NCI-H1417 (cell line): ENCODE data around the gene LLGL2.
"Not testable (repeated sequence)": the region's sequence is repeated elsewhere in the genome, so short reads cannot be mapped to it uniquely, and the experiment has no call there.

Source experiments
- DNase-seq, 3 experiments: peaks; one replicate each; lab custom pipeline; 2025; lab: John Stamatoyannopoulos, UW

LLGL2 gene

DNA sequence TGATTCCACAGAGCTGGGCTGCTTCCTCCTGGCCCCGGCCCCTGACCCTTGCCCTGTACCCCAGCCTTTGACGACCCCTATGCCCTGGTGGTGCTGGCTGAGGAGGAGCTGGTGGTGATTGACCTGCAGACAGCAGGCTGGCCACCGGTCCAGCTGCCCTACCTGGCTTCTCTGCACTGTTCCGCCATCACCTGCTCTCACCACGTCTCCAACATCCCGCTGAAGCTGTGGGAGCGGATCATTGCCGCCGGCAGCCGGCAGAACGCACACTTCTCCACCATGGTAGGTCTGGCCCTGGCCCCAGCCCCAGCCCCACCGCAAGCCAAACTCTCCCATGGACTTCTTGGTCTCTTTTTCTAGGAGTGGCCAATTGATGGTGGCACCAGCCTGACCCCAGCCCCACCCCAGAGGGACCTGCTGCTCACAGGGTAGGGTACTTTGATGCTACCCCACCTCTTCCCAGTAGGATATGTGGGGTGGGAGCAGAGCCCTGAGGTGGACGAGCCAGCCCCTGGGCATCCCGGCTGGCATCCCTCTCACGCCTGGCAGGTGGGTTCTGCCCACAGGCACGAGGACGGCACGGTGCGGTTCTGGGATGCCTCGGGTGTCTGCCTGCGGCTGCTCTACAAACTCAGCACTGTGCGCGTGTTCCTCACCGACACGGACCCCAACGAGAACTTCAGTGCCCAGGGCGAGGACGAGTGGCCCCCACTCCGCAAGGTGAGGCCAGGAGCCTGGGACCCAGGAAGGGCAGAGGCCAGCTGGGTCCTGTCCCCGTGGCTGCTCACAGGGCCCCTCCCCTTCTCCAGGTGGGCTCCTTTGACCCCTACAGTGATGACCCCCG, 43.1 kb downstream of the LLGL2 start:
- no peak for DNase-seq

DNA sequence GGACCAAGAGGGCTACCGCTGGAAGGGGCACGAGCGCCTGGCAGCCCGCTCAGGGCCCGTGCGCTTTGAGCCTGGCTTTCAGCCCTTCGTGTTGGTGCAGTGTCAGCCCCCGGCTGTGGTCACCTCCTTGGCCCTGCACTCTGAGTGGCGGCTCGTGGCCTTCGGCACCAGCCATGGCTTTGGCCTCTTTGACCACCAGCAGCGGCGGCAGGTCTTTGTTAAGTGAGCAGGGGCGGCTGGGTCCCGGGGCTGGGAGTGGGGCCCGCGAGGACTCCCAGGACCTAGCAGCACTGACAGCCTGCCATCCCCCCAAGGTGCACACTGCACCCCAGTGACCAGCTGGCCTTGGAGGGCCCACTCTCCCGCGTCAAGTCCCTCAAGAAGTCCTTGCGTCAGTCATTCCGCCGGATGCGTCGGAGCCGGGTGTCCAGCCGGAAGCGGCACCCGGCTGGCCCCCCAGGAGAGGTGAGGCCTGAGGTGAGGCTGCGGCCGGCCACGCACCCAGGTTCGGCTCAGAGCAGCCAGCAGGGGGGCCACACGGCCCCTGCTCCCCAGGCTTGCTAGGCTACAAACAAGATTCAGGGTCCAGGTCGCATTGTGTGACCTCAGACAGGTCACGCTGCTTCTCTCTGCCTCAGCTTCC, 44.7 kb downstream of the LLGL2 start:
- no peak for DNase-seq

- DNase-seq: no peak
Observed at GRCh38 chr17:75570772-75571171, 45.3 kb downstream of the LLGL2 start.

GRCh38 chr17:75571197-75571884, 45.8 kb downstream of the LLGL2 start:
- no peak for DNase-seq

- DNase-seq: no peak
Observed at GRCh38 chr17:75571885-75572215, 46.4 kb downstream of the LLGL2 start.

DNA sequence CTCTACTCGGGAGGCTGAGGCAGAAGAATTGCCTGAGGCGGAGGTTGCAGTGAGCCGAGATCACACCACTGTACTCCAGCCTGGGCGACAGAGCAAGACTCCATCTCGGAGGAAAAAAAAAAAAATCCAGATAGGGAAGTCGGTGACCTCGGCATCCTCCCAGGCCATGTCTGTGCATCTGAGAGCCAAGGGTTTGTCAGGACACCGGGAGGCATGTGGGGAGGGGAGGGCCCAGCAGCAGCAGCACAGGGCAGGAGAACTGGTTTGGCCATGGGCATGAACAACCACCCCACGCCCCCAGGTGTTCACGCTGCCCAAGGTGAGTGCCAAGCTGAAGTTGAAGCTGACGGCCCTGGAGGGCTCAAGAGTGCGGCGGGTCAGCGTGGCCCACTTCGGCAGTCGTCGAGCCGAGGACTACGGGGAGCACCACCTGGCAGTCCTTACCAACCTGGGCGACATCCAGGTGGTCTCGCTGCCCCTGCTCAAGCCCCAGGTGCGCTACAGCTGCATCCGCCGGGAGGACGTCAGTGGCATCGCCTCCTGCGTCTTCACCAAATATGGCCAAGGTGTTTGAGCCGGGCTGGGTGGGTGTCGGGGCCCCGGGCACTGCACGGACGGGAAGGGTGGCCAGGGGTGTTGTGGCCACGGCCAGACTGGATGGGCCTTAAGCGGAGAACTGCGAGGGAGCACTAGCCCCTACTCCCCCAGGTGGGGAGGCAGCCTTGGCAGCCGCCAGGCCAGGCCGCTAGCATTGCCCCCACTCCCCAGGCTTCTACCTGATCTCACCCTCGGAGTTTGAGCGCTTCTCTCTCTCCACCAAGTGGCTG, 47.4 kb downstream of the LLGL2 start:
- no peak for DNase-seq

- DNase-seq: no peak
Observed at GRCh38 chr17:75573540-75573957, 48.1 kb downstream of the LLGL2 start.

GRCh38 chr17:75573994-75574393, 48.5 kb downstream of the LLGL2 start:
- DNase-seq: no peak

DNA sequence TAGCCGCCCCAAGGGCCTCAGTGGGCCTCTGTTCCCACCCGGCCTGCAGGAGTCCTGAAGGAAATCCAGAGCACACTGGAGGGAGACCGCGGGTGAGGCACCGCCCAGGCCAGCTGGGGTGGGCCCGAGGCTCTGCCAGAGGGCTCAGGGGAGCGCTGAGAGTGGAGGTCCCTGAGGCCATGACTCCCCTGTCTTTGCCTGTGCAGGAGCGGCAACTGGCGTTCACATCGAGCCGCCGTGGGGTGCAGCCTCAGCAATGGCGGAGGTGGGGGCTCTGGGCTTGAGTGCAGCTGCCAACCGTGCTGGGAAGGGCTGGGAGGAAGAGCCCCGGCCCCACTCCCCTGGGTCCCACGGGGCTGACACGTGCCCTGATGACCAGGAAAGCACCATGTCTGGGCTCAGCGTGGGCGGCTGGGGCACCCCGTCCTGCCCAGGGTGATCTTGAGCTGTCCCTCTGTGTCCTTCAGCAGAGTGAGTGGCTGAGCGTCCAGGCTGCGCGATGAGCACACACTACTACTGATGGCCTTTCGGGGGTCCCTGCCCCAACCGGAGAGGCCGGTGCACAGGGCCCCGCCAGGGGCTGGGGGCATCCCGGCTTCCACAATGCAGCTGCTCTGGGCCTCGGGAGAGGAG, 49.0 kb downstream of the LLGL2 start:
- DNase-seq: no peak

GRCh38 chr17:75575197-75575596, 49.7 kb downstream of the LLGL2 start:
- DNase-seq: no peak

DNA sequence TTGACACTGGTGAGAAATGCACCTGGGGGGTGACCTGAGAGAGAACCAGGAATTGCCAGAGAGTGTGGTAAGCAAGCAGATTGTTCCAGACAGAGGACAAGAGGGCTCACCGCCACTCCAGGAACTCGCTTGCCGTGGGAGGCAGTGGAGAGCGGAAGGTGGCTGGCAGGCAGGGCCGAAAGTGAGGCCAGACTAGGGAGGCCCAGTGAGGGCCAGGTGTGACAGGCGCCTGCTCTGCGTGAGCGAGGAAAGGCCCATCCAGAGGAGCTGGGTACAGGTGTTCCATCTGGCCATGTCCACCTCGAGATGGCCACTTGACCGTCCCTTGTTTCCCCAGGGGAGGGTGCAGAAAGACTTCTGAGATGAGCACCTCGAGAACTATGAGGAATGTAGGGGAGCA, 50.2 kb downstream of the LLGL2 start:
- DNase-seq: no peak

DNA sequence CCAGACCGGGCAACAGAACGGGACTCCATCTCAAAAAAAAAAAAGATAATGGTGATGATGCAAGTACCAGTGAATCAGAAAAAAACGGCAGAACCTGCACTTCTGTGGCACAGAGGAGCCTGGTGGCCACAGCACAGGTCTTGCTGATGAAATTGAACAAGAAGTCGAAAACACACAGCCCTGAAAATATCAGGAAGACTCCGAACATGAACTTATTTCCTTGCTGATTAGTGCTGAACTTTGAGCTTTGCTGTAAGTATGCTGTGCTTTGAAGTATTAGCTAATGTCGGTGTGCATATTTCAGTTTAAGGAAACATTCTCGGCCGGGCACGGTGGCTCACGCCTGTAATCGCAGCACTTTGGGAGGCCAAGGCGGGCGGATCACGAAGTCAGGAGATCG, 51.2 kb downstream of the LLGL2 start:
- no peak for DNase-seq

GRCh38 chr17:75581121-75581725, 55.7 kb downstream of the LLGL2 start:
- DNase-seq: not testable (repeated sequence)

- not testable (repeated sequence) for DNase-seq
Observed at GRCh38 chr17:75583197-75583596, 57.7 kb downstream of the LLGL2 start.

DNA sequence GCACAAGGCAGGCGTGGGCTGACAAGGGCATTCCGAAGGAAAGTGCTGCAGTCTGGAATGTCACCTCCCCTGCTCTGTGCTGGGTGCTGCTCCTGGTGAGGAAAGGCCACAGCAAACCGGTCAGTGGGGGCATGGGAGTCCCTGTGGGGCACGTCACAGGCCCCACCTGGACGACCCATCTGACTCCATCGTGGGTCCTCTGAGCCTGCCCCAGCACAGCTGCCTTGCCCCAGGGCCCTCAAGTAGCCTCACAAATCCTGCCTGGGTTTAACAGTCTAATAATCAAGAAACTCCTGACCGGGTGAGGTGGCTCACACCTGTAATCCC, 59.3 kb downstream of the LLGL2 start:
- DNase-seq: no peak

GRCh38 chr17:75587675-75588595, 62.4 kb downstream of the LLGL2 start, which contains the start of gene MYO15B:
Gene MYO15B (plus strand): TSS chr17:75587800. CDS start chr17:75588058, 258 bp downstream.
- peak in 2 of 3 experiments; percentile 84 to 89 for DNase-seq

DNA sequence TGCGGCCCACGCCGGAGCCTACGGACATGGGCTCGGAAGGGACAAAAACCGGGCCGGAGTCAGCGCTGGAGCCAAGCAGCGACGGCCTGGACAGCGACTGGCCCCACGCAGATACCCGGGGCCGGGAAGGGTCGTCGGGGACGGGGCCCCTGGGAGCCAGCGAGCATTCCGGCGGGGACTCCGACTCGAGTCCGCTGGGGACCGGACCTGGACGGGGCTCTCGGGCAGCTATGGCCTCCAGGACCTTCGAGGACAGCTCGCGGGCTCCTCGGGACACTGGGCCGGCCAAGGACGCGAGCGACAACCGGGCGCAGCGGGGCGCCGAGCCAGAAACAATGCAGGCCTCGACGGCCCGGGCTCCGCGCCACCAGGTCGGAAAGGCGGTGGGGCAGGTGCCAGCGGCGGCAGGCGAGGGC, 63.1 kb downstream of the LLGL2 start:
- DNase-seq: peak in 1 of 3 experiments; percentile 77

DNA sequence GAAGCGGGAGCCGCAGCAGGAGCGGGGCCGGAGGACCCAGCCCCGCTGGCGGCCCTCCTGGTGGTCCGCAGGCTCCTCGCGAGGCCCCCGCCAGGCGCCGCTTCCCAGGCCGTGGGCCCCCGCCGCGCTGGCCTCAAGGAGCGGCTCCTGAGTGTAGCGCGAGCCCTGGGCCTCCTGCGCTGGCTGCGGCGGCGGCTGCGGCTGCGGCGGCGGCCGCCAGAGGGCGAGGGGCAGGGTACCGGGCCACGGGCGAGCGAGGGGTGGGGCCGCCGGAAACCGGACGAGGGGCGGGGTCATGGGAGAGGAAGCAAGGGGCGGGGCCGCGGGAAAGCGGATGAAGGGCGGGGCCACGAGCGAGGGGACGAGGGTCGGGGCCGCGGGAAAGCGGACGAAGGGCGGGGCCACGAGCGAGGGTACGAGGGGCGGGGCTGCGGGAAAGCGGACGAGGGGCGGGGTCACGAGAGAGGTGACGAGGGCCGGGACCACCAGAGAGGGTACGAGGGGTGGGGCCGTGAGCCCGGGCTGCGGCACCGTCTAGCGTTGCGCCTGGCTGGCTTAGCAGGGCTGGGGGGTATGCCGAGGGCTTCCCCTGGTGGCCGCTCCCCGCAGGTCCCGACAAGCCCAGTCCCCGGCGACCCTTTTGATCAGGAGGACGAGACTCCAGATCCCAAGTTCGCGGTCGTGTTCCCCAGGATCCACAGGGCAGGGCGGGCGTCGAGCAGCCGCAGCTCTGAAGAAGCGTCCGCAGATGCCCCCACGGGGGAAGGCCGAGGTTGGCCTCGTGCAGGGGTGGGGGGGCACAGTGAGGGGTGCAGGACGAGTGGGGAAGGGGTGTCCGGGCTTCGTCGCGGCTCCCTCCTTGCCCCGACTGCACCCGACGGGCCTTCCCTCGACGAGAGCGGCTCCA, 63.8 kb downstream of the LLGL2 start:
- peak; percentile 90 to 93 (median 91) for DNase-seq

- no peak for DNase-seq
Observed at GRCh38 chr17:75589919-75590303, 64.4 kb downstream of the LLGL2 start.
